CD4-positive, alpha-beta T cell treated with Interleukin-15 for 1 hour (primary cell): ENCODE data around the gene SPDYE18.
"Not testable (repeated sequence)": the region's sequence is repeated elsewhere in the genome, so short reads cannot be mapped to it uniquely, and the experiment has no call there.

Source experiments
- DNase-seq: peaks from one replicate; pipeline ENCODE4 v3.0.0-alpha.2; 2020

Gene SPDYE18

GRCh38 chr7:77004151-77004550, 58.2 kb downstream of the SPDYE18 start:
- not testable (repeated sequence) for DNase-seq

GRCh38 chr7:77003241-77003640, 59.1 kb downstream of the SPDYE18 start:
- not testable (repeated sequence) for DNase-seq

- DNase-seq: not testable (repeated sequence)
Observed at GRCh38 chr7:77002678-77003233, 59.6 kb downstream of the SPDYE18 start.

- not testable (repeated sequence) for DNase-seq
Observed at GRCh38 chr7:77002104-77002503, 60.3 kb downstream of the SPDYE18 start.
